LNCAP (cell line): ENCODE measurements around the gene MEIOSIN.
A peak's percentile ranks its signal among the peaks of the same experiment; 100 is the strongest.

ENCODE experiments used
- CTCF ChIP-seq: fragments of 450-650 bp; IDR thresholded peaks from 2 replicates; pipeline ENCODE4 v1.5.1; 2017; ENCODE audit warnings: mild to moderate bottlenecking

Gene MEIOSIN

GRCh38 chr19:45779231-45780145, 46.2 kb downstream of the MEIOSIN start:
- TF ChIP-seq CTCF, result peak; percentile 64

- TF ChIP-seq CTCF, result no peak
These were observed 46.9 kb downstream of the MEIOSIN start for GRCh38 chr19:45780146-45780447.

GRCh38 chr19:45780448-45781213, 47.4 kb downstream of the MEIOSIN start:
- TF ChIP-seq CTCF, result no peak

- TF ChIP-seq CTCF, result no peak
These were observed 48.2 kb downstream of the MEIOSIN start for GRCh38 chr19:45781214-45782161.

- no peak for TF ChIP-seq CTCF
These were observed 49.0 kb downstream of the MEIOSIN start, which contains the start of gene DMPK for GRCh38 chr19:45782162-45782691. DMPK (minus strand) TSS chr19:45782490; CDS start chr19:45782352, 138 bp downstream.

- no peak for TF ChIP-seq CTCF
These were observed 49.9 kb downstream of the MEIOSIN start for GRCh38 chr19:45782820-45783785.
